OCI-M2 (cell line): ENCODE results near the gene GNAQ.
"Not testable (repeated sequence)": the region's sequence is repeated elsewhere in the genome, so short reads cannot be mapped to it uniquely, and the experiment has no call there.

Experiments
- DNase-seq: peaks from one replicate; lab custom pipeline; 2025; ENCODE audit not compliant: unreplicated experiment; lab: John Stamatoyannopoulos, UW

GNAQ gene

DNA sequence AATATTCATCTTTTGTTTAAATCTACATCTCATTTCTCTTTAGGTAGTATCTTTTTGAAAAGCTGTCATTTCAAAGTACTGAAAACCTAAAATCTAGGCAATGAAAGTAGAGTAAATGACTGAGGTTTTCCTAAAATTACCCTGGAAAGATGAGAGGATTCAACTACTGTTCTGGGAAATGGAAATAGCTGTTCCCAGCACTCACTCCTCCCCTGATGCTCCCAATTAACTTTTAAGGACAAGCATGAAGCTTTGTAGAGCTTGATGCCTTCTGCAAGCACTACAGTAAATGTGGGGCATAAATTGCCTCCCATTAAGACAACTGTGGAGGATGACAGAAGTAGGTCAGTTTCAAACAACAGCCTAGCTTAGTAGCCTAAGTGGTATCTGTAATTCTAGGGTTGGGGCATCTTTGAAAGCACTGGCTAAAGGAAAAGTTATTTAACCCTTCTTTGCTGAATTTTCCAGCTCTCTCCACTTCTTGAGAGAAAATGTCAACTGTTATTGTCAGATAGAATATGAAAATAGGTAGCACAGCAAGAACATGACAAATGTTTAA, 283.3 kb downstream of the GNAQ start:
- no peak for DNase-seq

DNA sequence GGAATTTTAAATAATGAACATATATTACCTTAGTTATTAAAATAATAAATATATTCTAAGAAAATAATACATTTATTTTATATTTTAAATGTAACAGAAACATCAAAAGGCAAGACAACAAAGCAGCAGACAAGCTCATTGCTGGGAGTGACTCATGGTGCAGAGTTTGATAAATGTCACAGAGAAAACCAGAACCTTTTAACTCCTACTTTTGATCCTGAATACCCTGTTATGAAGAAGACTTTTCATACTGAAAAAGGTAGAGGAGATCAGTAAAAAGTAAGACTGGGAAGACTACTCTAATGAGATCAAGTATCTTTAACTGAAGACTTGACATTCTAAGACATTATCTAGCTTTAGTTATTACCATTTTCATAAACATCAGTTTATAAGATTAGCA, 284.4 kb downstream of the GNAQ start:
- no peak for DNase-seq

DNA sequence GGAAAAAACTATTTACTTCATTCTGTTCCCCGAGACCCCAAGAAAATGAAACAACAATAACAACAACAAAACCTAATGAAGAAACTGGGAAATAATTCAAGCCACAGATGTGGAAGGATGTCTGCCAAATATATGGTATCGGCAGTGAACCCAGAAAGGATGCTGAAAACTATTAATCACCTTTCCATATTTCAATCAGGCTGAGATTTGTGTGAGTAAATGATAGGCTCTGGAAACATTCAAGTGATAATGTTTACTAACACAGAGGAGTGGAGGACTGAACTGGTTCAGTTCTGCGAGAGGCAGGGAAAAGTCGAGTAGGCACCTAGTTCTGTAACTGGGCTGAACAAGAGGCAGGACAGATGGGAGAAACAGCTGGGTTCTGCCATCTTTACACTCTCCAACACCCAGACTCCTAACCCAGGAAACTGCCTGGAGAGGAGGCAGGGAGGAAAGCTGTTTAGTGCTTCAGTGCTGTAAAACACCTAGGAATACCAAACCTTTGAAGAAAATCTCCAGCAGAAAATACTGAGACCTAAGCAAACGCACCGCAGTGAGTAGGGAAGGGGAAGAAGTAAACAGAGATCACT, 286.7 kb downstream of the GNAQ start:
- no peak for DNase-seq

DNA sequence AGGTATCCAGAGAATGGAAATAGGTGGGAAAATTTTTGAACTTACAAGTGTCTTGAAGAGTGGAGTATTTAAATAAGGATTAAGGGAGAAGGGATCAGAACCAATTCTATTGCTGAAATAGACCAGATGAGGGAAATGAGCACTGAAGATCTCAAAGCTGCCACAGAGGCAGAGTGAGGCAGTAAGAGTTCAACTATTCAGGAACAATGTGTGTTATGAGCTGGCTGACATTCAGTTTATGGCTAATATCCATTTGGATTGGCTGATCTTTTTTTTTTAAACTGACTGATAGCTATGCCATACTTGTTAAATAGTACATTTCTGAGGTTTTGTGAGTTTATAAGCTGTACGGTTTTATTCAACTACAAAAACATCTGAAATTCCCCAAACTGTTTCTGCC, 288.2 kb downstream of the GNAQ start:
- no peak for DNase-seq

DNA sequence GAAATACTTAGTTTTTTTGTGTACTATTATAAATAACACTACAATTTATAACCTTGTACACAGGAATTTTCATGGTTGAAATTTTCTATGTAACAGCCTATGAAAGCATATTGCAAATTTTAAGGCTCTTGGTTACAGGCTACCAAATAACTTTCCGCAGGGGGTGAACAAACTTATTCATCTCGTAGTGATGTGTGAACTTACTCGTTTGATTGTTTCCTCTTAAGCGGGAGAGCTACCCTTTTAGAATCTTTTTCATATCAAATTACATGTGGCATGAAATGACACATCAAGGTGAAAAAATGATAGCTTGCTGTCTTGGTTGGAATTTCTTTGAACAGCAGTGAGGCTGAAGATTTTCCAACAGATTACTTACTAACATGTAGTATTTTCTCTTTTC, 292.7 kb downstream of the GNAQ start:
- no peak for DNase-seq

DNA sequence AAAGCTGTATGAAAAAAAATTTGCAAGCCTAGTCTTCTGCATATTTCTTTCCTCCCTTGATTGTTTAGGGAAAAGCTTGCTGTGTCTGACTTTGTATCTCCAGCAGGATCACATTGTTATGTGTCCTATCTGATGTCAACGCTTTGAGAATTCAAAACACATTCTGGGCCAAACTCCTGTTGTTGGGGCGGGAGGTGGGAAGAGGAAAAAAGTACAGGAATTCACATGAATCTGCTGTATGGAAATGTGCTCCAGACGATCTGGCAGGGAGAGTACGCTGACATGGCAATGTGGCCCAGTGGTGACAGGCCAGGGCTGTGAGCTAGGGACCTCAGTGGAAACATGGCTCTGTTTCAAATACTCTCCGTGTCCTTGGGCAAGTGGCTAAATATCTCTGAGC, 296.1 kb downstream of the GNAQ start:
- no peak for DNase-seq

DNA sequence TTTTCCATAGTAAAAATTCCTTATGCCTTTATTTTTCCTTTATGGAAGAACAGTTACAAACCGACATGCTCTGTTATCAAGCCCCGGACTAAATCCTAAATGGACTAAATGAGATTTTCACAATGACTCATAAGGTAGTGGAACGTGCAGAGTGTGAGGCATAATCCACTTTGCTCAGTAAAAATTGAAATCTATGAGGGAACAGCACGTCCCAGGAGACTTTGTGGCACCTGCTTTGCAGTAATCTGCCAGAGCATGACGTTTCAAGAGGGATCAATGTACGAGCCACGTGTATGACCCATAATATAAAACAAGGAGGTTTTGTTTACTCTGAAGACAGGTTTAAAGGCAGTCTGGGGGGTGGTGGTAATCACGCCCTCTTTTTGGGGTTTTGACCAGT, 299.7 kb downstream of the GNAQ start:
- no peak for DNase-seq

DNA sequence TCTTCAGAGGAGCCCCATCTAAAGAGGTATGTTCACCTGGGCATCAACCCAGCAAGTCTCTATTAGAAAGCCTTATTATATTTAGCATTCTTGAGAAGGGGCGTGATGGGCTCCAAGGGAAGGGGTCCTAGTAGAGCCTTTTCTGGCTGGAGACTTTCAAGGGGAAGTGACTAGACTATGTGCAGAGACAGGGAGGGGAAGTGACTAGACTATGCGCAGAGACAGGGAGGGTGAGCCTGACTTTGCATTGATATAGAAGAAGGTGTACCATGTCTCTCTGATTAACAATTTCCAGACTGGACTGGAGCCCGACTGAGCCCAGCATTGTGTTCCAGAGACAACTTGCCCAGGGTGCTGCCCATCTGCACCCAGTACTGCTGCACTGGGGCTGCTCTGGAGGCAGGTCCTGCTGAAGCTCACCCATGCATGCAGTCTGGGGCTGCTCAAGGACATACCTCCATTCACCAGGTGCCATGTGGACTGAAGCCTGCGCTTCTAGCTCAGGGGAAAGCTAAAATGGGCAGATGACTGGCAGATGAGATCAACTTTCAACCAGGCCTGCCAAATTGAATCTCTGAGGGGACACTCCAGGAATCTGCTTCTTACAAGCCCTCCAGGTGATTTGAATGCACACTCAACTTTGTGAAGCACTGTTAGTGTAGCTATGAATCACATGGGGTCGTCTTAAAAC, 300.5 kb downstream of the GNAQ start:
- no peak for DNase-seq

DNA sequence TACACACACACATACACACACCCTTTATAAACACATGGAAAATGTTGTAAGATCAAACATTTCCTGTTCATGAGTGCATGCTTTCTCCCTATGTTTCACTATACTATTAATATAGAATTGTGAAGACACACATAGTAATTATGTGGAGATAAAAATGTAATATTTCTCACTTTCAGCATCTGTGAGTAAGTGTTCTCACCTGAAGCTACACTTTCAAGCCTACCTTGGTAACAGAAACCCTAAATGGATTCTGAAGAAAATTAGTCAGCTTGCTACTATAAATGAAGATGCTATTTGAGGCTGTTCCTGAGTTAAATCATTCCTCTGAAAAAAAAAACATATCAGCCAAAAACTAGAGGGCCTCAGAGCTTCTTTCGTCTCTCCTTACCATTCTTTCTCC, 302.4 kb downstream of the GNAQ start:
- no peak for DNase-seq

DNA sequence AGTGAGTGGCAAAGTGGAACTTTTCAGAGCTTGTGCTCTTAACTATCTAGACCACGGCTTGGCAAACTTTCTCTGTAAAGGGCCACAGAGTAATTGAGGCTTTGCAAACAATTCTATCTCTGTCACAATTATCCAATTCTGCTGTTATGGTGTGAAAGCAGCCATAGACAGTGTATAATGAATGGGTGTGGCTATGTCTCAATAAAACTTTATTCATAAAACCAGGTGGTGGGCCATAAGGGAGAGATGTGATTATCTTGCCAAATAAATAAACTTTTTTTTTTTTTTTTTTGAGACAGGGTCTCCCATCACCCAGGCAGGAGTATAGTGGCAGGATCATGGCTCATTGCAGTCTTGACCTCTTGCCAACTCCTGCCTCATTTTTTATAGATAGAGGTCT, 304.8 kb downstream of the GNAQ start:
- DNase-seq: no peak

DNA sequence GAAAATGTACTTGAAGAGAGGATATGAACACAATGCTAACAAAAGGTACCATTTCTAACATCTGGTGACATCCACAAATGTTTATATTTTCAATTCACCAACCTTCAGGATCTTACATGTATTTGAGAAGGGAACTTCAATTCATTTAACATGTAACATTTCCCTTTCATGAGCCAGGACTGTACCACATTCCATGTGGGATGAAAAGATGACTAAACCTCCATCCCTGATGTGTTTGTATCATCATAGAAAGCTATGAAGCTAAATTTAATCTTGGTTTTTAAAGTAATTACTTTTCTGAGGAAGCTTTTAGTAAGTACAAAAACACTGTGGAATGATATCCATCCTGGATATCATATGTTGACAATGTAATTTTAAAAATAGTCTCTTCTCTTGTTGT, 305.3 kb downstream of the GNAQ start:
- no peak for DNase-seq

DNA sequence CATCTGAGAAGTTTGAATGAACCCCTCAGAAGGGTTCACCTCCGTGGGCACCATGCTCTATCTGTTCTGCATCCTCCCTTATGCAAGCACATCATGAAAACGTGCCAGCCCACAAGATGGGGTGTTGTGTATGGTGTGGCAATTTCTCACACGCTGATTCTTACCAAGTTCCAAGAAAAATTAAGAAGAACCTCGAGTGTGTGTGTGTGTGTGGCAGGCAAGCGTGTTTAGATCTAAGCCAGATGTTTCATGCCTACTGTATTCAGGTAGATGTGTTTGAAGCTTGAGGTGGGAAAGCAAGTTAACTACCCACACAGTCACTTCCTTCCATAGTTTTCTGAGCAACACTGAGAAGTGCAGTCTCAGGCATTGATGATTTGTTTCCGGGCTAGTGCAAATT, 305.8 kb downstream of the GNAQ start:
- no peak for DNase-seq

DNA sequence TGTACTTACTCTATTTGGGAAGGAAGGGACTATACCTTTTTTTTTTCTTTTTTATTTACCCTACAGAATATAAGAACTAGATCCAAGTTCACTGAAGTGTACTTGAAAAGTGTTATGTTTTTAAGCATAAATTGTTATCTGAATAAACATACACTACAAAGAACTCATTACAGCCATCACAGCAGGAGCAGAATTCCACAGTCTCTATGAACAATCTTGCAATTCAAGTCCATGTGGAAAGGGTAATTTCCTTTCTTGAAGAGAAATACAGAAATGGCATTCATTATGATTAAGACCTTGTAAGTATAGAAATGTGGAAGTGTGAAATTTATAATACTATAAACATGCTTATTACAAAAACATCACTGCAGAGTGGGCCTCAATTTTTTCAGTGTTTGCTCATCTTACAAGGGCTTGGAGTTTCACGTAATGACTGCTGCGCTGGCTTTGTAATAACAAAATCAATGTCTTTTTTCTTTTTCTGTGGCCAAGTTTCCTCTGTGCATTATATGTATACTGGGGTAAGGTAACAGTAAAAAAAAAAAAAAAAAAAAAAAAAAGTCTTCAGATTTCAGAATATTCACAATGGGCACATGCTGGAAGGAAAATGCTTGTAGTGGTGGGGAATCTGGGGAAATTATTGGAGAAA, 306.4 kb downstream of the GNAQ start:
- DNase-seq: no peak

DNA sequence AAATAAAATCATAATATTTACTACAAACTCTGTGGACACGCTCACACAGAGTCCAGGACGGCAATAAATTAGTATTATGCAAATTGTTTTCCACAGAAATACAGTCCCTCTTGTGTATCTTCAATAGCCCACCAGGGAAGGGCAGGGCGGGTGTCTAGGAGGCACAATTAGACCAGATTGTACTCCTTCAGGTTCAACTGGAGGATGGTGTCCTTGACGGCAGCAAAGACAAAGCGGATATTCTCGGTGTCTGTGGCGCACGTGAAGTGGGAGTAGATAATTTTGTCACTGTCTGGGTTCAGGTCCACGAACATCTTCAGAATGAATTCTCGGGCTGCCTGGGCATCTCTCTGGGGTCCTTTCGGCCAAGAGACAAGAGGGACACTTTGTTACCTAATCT, 310.5 kb downstream of the GNAQ start:
- not testable (repeated sequence) for DNase-seq

DNA sequence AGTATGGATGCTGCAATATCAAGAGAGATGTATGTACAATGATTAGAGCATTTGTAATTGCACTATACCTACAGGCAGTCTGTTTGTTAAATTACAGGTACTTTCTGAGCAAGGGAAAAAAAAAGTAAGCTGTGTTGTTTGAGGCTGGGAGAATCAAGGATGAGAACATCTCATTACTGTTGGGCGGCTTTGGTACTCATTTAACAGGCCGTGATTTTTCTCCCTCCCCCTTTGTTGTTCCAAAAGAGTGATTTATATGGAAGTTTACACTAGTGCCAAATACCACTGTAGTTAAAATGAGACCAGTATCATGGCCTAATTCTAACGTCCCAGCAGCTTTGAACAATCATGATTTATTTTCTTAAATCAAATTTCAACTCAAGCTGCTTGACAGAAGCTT, 312.3 kb downstream of the GNAQ start:
- DNase-seq: no peak

DNA sequence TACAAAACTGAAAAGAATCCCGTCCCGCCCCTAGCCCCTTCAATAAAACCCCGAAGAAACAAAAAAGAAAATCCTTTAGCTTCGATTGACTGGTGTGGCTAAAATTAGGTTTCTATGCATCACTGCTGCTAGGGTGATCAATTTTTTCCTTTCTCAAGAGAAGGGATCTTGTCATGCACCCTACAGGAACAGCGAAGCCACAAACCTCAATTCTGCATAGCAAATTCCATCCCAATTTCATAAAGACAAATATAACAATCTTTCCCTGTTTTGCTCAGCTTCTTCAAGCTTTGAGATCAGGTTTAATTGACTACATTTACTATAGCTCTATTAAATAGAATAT, 313.3 kb downstream of the GNAQ start:
- DNase-seq: not testable (repeated sequence)

DNA sequence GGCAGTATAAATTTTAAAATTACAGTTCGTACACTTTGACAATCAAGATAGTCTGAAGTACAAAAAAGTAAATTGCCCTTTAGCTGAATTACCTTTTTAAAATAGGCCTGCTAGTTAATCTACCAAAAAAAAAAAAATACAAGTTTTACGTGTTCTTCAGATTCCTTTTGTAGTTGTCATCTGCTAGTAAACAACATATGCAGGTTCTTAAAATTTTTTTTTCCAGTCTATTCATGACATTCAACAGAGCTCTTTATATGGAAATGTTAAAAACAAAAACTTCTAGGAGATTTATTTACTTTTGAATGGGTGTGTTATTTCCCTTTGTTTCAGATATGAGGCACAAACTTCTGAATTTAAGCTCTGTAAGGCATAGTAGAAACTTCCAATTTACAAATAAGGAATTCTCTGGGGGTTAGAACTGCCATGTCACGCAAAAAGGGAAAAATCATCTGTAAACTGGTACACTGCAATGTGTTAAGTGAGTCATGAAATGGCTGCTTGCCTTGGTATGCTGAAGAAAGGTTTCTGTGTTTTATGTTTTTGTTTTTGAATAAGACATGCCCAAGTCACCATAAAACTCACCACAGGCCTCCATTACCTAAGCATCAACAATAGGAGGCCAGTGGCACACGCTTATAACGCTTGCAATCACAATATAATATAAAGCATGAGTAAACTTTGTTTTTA, 313.9 kb downstream of the GNAQ start:
- DNase-seq: not testable (repeated sequence)

DNA sequence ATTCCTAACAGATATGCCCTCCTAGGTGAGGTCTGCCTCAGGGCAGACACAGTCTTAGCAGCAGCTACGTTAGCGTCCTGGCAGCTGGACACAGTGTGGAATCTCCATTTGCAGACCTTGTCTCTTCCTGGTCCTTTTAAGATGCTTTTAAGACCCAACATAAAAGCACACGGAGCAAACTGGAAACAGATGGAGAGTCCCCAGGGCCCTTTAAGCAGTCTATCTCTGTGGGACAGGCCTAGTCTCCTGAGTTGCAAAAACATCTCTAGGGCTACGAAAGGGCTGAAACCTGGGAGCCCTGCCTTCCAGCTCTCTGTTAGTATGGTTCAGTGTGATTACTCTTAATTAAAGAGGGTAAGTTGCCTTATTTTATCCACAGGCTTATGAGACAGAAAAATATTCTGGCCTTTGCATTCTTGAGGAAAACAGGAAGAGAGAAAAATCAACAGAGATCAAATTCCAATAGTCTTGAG, 317.5 kb downstream of the GNAQ start:
- DNase-seq: no peak

DNA sequence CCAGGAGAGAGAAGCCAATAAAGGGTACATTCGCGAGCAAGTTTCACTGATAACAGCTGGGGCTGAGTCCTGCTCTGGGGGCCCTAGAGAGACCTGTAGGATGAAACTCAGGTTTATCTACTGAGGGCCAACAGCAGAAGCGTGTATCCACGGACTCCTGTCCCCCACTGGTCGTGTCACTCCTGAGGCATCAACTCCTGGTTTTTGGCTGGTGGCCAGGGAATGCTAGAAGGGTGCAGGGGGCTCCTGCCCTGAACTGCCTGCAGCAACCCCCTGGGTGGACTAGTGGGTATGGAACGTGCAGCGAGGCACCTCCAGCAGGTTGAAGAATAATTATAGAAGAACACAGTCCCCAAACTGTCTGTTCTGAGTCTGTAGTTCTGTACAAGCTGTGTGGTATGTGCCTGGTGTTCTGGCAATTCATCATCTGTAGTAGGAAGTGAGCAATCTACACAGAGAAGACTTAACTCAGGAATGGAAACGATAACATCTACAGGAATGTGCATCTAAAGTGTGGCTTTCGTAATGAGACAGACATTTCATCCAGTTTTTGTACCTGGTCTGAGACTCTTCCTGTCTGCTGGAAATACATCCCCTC, 319.0 kb downstream of the GNAQ start:
- DNase-seq: no peak

DNA sequence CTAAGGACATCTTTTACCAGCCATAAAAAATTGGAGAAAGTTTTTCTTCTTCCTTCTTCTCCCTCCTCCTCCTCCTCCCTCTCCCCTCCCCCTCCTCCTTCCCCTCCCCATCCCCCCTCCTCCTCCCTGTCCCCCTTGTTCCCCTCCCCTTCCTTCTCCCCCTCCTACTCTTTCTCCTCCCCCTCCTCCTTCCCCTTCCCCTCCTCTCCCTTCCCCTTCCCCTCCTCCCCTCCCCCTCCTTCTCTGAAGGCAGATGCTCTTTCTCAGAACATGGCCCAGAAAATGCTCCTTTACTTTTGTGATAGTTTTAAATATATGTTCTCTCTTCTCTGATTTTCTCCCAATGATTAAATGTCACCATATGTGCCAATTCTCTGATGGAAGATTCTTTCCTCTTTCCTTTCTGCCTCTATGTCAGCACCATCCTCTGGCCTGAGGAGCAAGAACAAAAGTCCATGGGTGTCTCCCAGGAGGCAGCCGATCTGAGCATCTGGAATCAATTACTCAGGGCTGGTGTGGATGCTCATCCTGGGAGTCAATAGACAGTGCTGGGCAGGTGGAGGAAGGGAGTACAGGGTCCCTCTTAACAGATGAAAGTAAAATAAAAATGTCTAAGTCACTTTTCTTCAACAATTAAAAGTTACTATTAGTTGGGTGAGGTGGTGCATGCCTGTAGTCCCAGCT, 320.5 kb downstream of the GNAQ start:
- no peak for DNase-seq

DNA sequence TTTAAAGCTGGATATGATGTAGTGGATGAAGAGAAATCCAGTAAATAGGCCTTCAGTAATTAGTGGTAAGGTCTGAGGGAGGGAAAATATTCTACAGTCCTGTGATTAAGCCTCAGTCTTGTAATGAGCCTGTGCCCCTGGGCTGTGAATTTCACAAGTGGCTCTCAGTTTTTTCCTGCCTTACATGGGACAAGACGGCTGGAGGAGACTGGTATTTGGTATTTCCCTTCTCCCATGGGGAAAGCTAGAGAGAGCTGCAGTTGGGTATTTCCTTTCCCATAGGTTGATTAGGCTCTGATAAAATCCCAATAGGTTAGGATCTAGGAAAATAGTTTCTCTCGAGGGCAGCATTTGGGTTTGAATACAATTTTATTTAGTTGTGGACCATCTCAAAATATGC, 321.3 kb downstream of the GNAQ start:
- DNase-seq: no peak
